Middle frontal gyrus (tissue), 1 donor: ENCODE data around the gene ERCC4.
A peak's percentile ranks its signal among the peaks of the same experiment; 100 is the strongest.
"Not testable (repeated sequence)": the region's sequence is repeated elsewhere in the genome, so short reads cannot be mapped to it uniquely, and the experiment has no call there.

Source experiments
- DNase-seq: peaks from one replicate; pipeline ENCODE4 v3.0.0-alpha.2; 2015; ENCODE audit warnings: low spot score; ENCODE audit errors: extremely low spot score

Gene ERCC4

GRCh38 chr16:13919683-13920509, at the start of gene ERCC4:
Gene ERCC4 (plus strand): TSS chr16:13920154. CDS start chr16:13920166, 12 bp downstream.
- DNase-seq, result peak; percentile 99

GRCh38 chr16:13873835-13874438, 46.0 kb upstream of the ERCC4 start:
- no peak for DNase-seq

- DNase-seq, result no peak
These were observed 44.2 kb upstream of the ERCC4 start for GRCh38 chr16:13875614-13876284.

- DNase-seq, result no peak
These were observed 36.7 kb upstream of the ERCC4 start for GRCh38 chr16:13883276-13883675.

GRCh38 chr16:13883881-13884280, 36.1 kb upstream of the ERCC4 start:
- no peak for DNase-seq

GRCh38 chr16:13885700-13886099, 34.3 kb upstream of the ERCC4 start:
- no peak for DNase-seq

- no peak for DNase-seq
These were observed 33.3 kb upstream of the ERCC4 start for GRCh38 chr16:13886608-13887007.

GRCh38 chr16:13889323-13889722, 30.6 kb upstream of the ERCC4 start:
- DNase-seq, result not testable (repeated sequence)

- DNase-seq, result no peak
These were observed 27.7 kb upstream of the ERCC4 start for GRCh38 chr16:13892301-13892700.

GRCh38 chr16:13895516-13895915, 24.4 kb upstream of the ERCC4 start:
- no peak for DNase-seq

GRCh38 chr16:13896543-13897182, 23.3 kb upstream of the ERCC4 start:
- DNase-seq, result no peak

GRCh38 chr16:13897806-13898205, 22.1 kb upstream of the ERCC4 start:
- no peak for DNase-seq

GRCh38 chr16:13898233-13898632, 21.7 kb upstream of the ERCC4 start:
- no peak for DNase-seq

- no peak for DNase-seq
These were observed 17.9 kb upstream of the ERCC4 start for GRCh38 chr16:13902052-13902451.

GRCh38 chr16:13902677-13903076, 17.3 kb upstream of the ERCC4 start:
- no peak for DNase-seq

GRCh38 chr16:13904179-13904691, 15.7 kb upstream of the ERCC4 start:
- no peak for DNase-seq

GRCh38 chr16:13904822-13905221, 15.1 kb upstream of the ERCC4 start:
- DNase-seq, result not testable (repeated sequence)

GRCh38 chr16:13906168-13907089, 13.5 kb upstream of the ERCC4 start:
- no peak for DNase-seq

- DNase-seq, result no peak
These were observed 12.5 kb upstream of the ERCC4 start for GRCh38 chr16:13907431-13907830.

- DNase-seq, result no peak
These were observed 10.9 kb upstream of the ERCC4 start for GRCh38 chr16:13909069-13909468.
